Smooth muscle cell (in vitro differentiated cells): ENCODE measurements around the gene NCOA1. TPM values are rescaled to one million over a fixed set of nuclear protein-coding genes. Genes with fewer than 3 reads are reported as not detected.

Source experiments
- DNase-seq: peaks from one replicate; lab custom pipeline; 2025; ENCODE audit not compliant: unreplicated experiment; lab: John Stamatoyannopoulos, UW
- H2AFZ ChIP-seq: fragments of 200-600 bp; sonication (generic); 2 replicates; pipeline ENCODE4 v1.6.0; 2016; ENCODE audit warnings: antibody characterized with exemption, low read depth, mild to moderate bottlenecking
- H3F3A ChIP-seq: fragments of 200-600 bp; sonication (generic); 2 replicates; pipeline ENCODE4 v1.6.0; 2017; ENCODE audit warnings: antibody characterized with exemption, low read depth
- H3K27ac ChIP-seq: fragments of 200-600 bp; sonication (generic); 2 replicates; pipeline ENCODE4 v1.5.1; 2016; ENCODE audit warnings: low read depth, mild to moderate bottlenecking
- H3K27me3 ChIP-seq: fragments of 200-600 bp; sonication (generic); 2 replicates; pipeline ENCODE4 v1.6.1; 2016; ENCODE audit warnings: low read depth, mild to moderate bottlenecking
- H3K36me3 ChIP-seq: fragments of 200-600 bp; sonication (generic); 2 replicates; pipeline ENCODE4 v1.5.1; 2016; ENCODE audit warnings: low read depth
- H3K4me1 ChIP-seq: fragments of 200-600 bp; sonication (generic); 2 replicates; pipeline ENCODE4 v1.5.1; 2016; ENCODE audit warnings: low read depth
- H3K4me2 ChIP-seq: fragments of 200-600 bp; sonication (generic); 2 replicates; pipeline ENCODE4 v1.6.0; 2016; ENCODE audit warnings: mild to moderate bottlenecking
- H3K4me3 ChIP-seq: fragments of 200-600 bp; sonication (generic); 2 replicates; pipeline ENCODE4 v1.5.1; 2016; ENCODE audit warnings: mild to moderate bottlenecking
- H3K79me2 ChIP-seq: fragments of 200-600 bp; sonication (generic); 2 replicates; pipeline ENCODE4 v1.6.0; 2016; ENCODE audit warnings: low read depth, mild to moderate bottlenecking
- H3K9ac ChIP-seq: fragments of 200-600 bp; sonication (generic); 2 replicates; pipeline ENCODE4 v1.6.0; 2016; ENCODE audit warnings: low read depth
- H3K9me3 ChIP-seq: fragments of 200-600 bp; sonication (generic); replicated peaks from 2 replicates; pipeline ENCODE4 v1.5.1; 2016; ENCODE audit warnings: low read depth
- H4K20me1 ChIP-seq: fragments of 200-600 bp; sonication (generic); 2 replicates; pipeline ENCODE4 v1.6.0; 2016; ENCODE audit warnings: low read depth
- WGBS: methylation state at CpG from one replicate; pipeline ENCODE4 v1.1.7; 2016; ENCODE audit warnings: low lambda C conversion rate; 5-methylcytosine and 5-hydroxymethylcytosine counted together
- polyA plus RNA-seq: library from polyadenylated mRNA; unstranded; fragments of >200 nt; fragmentation: Nextera tagmentation; extraction: Ambion mirVana; gene quantifications from 2 replicates; pipeline ENCODE4 v1.2.1, GENCODE V29; 2016
- total RNA-seq: library from RNA; depleted of rRNA; stranded (reverse); fragments of >200 nt; gene quantifications from 2 replicates; pipeline ENCODE4 v1.2.3, GENCODE V29; 2014
- TF ChIP-seq, protein P1 (sequence below): fragments of 200-600 bp; sonication (generic); IDR thresholded peaks from 2 replicates; pipeline ENCODE4 v1.5.1; 2017; ENCODE audit warnings: borderline replicate concordance, mild to moderate bottlenecking, antibody characterized with exemption; ENCODE audit not compliant: insufficient read depth, poor library complexity, severe bottlenecking

Gene NCOA1
- total and polyA plus RNA-seq, 2 experiments from 2014 or later, result 8.5 to 21.0 TPM

DNA sequence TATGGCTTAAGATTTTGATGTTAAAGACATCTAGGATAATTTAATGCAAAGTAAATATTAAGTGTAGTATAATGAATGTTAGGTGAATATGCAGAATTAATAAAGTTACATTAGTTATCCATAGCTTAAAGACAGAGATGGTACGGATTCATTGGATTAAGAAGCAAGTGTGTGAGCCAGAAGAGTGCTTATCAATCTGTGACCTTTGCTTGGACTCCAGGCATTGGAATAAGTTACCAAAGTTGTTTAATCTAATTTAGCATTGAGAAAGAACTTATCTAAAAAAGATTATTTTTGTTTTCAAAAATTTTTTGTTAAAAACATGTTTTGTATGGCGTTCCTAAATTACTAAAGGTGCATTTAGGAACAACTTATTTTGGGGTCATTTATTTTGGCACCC is 23.8 kb downstream of the NCOA1 start:
- Histone ChIP-seq H3K9ac (no peak overlapping the region), H3K9me3 (no peaks in the 10 kb centered on the region), H3K27ac (no peak overlapping the region), H4K20me1 (peaks cover 72% of the 10 kb centered on the region), H3F3A (no peaks in the 10 kb centered on the region), H3K4me3 (no peak overlapping the region), H2AFZ (no peak overlapping the region), H3K4me2 (no peak overlapping the region), H3K27me3 (no peaks in the 10 kb centered on the region), H3K79me2 (peaks cover 68% of the 10 kb centered on the region), H3K36me3 (no peaks in the 10 kb centered on the region), H3K4me1 (no peaks in the 10 kb centered on the region)
- WGBS, result 69% methylated on average over 2 of the region's 2 CpGs
- TF ChIP-seq, protein P1, sequence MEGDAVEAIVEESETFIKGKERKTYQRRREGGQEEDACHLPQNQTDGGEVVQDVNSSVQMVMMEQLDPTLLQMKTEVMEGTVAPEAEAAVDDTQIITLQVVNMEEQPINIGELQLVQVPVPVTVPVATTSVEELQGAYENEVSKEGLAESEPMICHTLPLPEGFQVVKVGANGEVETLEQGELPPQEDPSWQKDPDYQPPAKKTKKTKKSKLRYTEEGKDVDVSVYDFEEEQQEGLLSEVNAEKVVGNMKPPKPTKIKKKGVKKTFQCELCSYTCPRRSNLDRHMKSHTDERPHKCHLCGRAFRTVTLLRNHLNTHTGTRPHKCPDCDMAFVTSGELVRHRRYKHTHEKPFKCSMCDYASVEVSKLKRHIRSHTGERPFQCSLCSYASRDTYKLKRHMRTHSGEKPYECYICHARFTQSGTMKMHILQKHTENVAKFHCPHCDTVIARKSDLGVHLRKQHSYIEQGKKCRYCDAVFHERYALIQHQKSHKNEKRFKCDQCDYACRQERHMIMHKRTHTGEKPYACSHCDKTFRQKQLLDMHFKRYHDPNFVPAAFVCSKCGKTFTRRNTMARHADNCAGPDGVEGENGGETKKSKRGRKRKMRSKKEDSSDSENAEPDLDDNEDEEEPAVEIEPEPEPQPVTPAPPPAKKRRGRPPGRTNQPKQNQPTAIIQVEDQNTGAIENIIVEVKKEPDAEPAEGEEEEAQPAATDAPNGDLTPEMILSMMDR, result no peak
- DNase-seq, result no peak

DNA sequence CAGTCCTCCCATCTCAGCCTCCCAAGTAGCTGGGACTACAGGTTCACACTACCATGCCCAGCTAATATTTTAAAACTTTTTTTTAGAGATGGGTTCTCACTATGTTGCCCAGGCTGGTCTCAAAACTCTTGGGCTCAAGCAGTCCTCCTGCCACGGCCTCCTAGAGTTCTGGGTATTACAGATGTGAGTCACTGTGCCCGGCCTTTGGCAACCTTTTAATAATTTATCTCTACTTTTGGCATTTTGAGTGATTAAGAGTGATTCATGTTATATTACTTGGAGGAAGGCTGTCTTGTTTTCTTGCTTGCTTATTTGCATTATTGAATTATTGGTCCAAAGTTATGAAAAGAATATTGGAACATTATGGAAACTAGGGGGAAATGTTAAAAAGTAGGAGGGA is 24.3 kb downstream of the NCOA1 start:
- Histone ChIP-seq H3K4me1 (no peaks in the 10 kb centered on the region), H3K36me3 (no peaks in the 10 kb centered on the region), H3K79me2 (peaks cover 69% of the 10 kb centered on the region), H3K27ac (no peak overlapping the region), H3K9me3 (no peaks in the 10 kb centered on the region), H3K27me3 (no peaks in the 10 kb centered on the region), H3F3A (no peaks in the 10 kb centered on the region), H3K9ac (no peak overlapping the region), H4K20me1 (peaks cover 70% of the 10 kb centered on the region), H3K4me3 (no peak overlapping the region), H2AFZ (no peak overlapping the region), H3K4me2 (no peak overlapping the region)
- DNase-seq, result no peak
- 93% methylated on average over 2 of the region's 2 CpGs for WGBS
- TF ChIP-seq, protein P1, result no peak

DNA sequence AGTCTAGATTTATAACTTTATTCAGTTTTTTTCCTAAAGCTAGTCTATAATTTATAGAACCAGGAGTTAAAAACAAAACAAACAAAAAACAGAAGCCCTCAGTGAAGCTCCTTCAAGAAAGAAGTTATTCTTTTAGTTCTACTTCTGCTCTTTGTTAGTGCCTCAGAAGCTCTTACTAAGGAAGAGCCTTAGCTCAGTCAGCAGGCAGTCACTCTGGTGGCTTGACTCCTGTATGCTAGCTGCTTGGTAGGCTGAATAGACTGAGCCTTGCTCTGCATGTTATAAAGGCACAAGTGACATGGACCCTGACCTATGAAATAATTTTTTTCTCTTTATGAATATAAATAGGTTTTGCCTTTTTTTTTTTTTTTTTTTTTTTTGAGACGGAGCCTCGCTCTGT is 24.8 kb downstream of the NCOA1 start:
- Histone ChIP-seq H3F3A (no peaks in the 10 kb centered on the region), H3K36me3 (no peaks in the 10 kb centered on the region), H2AFZ (no peak overlapping the region), H3K79me2 (peaks cover 68% of the 10 kb centered on the region), H4K20me1 (peaks cover 67% of the 10 kb centered on the region), H3K4me1 (no peaks in the 10 kb centered on the region), H3K27ac (no peak overlapping the region), H3K27me3 (no peaks in the 10 kb centered on the region), H3K9me3 (no peaks in the 10 kb centered on the region), H3K9ac (no peak overlapping the region), H3K4me2 (no peak overlapping the region), H3K4me3 (no peak overlapping the region)
- TF ChIP-seq, protein P1, result no peak
- WGBS, result no CpG with 5 or more reads among the region's 2 CpGs
- DNase-seq, result no peak

DNA sequence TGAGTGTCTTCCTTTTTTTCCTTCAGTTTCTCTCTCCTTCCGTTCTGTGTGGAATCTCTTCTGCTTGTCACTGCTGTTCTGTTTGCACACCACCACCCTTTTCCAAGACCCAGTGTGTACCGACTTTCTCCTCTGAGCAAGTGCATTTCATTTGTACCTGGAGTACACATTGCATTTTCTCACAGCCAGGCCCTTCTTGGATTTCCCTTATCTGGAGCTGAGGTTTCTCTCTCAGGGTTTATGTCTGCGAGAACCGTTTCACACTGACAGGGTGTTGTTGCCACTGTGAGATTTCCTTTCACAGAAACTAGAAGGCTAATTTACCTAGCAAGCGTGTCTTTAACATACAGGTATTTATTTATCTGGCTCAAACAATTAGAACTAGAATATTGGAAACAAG is 26.2 kb downstream of the NCOA1 start:
- H3K4me2 ChIP-seq, result no peak overlapping the region
- H3K9me3 ChIP-seq, result no peaks in the 10 kb centered on the region
- peaks cover 53% of the 10 kb centered on the region for H4K20me1 ChIP-seq
- H3F3A ChIP-seq, result no peaks in the 10 kb centered on the region
- H3K27me3 ChIP-seq, result no peaks in the 10 kb centered on the region
- H3K4me3 ChIP-seq, result no peak overlapping the region
- H3K79me2 ChIP-seq, result peaks cover 54% of the 10 kb centered on the region
- TF ChIP-seq, protein P1, result no peak
- no peaks in the 10 kb centered on the region for H3K36me3 ChIP-seq
- no peak overlapping the region for H3K27ac ChIP-seq
- WGBS, result 74% methylated on average over 5 of the region's 5 CpGs
- H3K4me1 ChIP-seq, result no peaks in the 10 kb centered on the region
- no peak overlapping the region for H3K9ac ChIP-seq
- H2AFZ ChIP-seq, result no peak overlapping the region
- no peak for DNase-seq
